HEK293 (cell line): ENCODE measurements around the gene MLF2.

Experiments used
- CTCF ChIA-PET: fragments of 350-600 bp; formaldehyde crosslinking; extraction: SDS; loops from one replicate; lab custom pipeline; 2021; ENCODE audit warnings: antibody characterized with exemption; lab: Yijun Ruan, JAX
- POLR2A ChIA-PET: fragments of 300-600 bp; formaldehyde crosslinking; extraction: SDS; loops from one replicate; lab custom pipeline; 2020; ENCODE audit warnings: antibody characterized with exemption, inconsistent platforms; lab: Yijun Ruan, JAX
- H3K27ac ChIP-seq: fragments of 200-500 bp; sonication (Bioruptor generic); 2 replicates; pipeline ENCODE4 v1.5.1; 2014; ENCODE audit warnings: low read depth, low read length, control low read depth, inconsistent platforms; ENCODE audit errors: extremely low read depth
- H3K36me3 ChIP-seq, 2 experiments: fragments of 200-500 bp in 1 of 2; sonication (Bioruptor generic) in 1 of 2; 1 replicate in 1 of 2; 2 replicates in 1 of 2; pipeline ENCODE4 v1.5.1; 2014 to 2017; ENCODE audit warnings: inconsistent platforms in 2 of 2, low read length in 2 of 2; ENCODE audit not compliant: control insufficient read depth in 2 of 2, insufficient read depth in 1 of 2
- H3K4me1 ChIP-seq: fragments of 200-500 bp; sonication (Bioruptor generic); 2 replicates; pipeline ENCODE4 v1.5.1; 2014; ENCODE audit warnings: mild to moderate bottlenecking, low read length, inconsistent platforms; ENCODE audit not compliant: control insufficient read depth, insufficient read depth
- H3K4me3 ChIP-seq: 2 replicates; pipeline ENCODE4 v1.5.1; 2011; ENCODE audit warnings: low read depth, mild to moderate bottlenecking, control low read depth, low read length, moderate library complexity
- H3K9me3 ChIP-seq: fragments of 200-500 bp; sonication (Bioruptor generic); 2 replicates; pipeline ENCODE4 v1.5.1; 2014; ENCODE audit warnings: low read depth, low read length, inconsistent platforms; ENCODE audit not compliant: control insufficient read depth, insufficient read depth
- BCL11A ChIP-seq: fragments of 450-650 bp; formaldehyde crosslinking; IDR thresholded peaks from 2 replicates; pipeline ENCODE4 v1.5.1; 2016; ENCODE audit warnings: low read depth, missing biosample characterization, missing genetic modification characterization
- GLIS2 ChIP-seq: fragments of 450-650 bp; formaldehyde crosslinking; IDR thresholded peaks from 2 replicates; pipeline ENCODE4 v1.5.1; 2016; ENCODE audit warnings: missing biosample characterization, missing genetic modification characterization
- KLF16 ChIP-seq: fragments of 450-650 bp; formaldehyde crosslinking; IDR thresholded peaks from 2 replicates; pipeline ENCODE4 v1.5.1; 2017; ENCODE audit warnings: missing biosample characterization, missing genetic modification characterization
- PRDM1 ChIP-seq: fragments of 450-650 bp; formaldehyde crosslinking; IDR thresholded peaks from 2 replicates; pipeline ENCODE4; 2016; ENCODE audit warnings: missing biosample characterization, missing genetic modification characterization
- SETDB1 ChIP-seq: IDR thresholded peaks from one replicate; pipeline ENCODE4 v1.6.1; 2017; ENCODE audit warnings: mild to moderate bottlenecking, low read length, moderate library complexity, mixed read lengths; ENCODE audit not compliant: insufficient read length
- ZBTB20 ChIP-seq: fragments of 450-650 bp; formaldehyde crosslinking; IDR thresholded peaks from 2 replicates; pipeline ENCODE4 v1.5.1; 2016; ENCODE audit warnings: missing biosample characterization, missing genetic modification characterization
- ZBTB7A ChIP-seq: fragments of 450-650 bp; formaldehyde crosslinking; IDR thresholded peaks from 2 replicates; pipeline ENCODE4 v1.5.1; 2016; ENCODE audit warnings: low read depth, missing biosample characterization, missing genetic modification characterization
- ZBTB8A ChIP-seq: fragments of 450-650 bp; formaldehyde crosslinking; IDR thresholded peaks from 2 replicates; pipeline ENCODE4 v1.5.1; 2016; ENCODE audit warnings: missing biosample characterization, missing genetic modification characterization
- ZFHX2 ChIP-seq: fragments of 450-650 bp; formaldehyde crosslinking; conservative IDR thresholded peaks from 2 replicates; pipeline ENCODE4 v1.5.1; 2016; ENCODE audit warnings: missing biosample characterization, missing genetic modification characterization
- ZNF146 ChIP-seq: fragments of 450-650 bp; formaldehyde crosslinking; IDR thresholded peaks from 2 replicates; pipeline ENCODE4 v1.5.1; 2016; ENCODE audit warnings: missing biosample characterization, missing genetic modification characterization
- ZNF302 ChIP-seq: fragments of 450-650 bp; formaldehyde crosslinking; IDR thresholded peaks from 2 replicates; pipeline ENCODE4 v1.5.1; 2016; ENCODE audit warnings: missing biosample characterization, missing genetic modification characterization, low read depth
- ZNF341 ChIP-seq: fragments of 450-650 bp; formaldehyde crosslinking; IDR thresholded peaks from 2 replicates; pipeline ENCODE4; 2016; ENCODE audit warnings: low read depth, missing biosample characterization, missing genetic modification characterization
- ZNF366 ChIP-seq: fragments of 450-650 bp; formaldehyde crosslinking; conservative IDR thresholded peaks from 2 replicates; pipeline ENCODE4 v1.5.1; 2016; ENCODE audit warnings: missing biosample characterization, missing genetic modification characterization
- ZNF48 ChIP-seq: fragments of 450-650 bp; formaldehyde crosslinking; IDR thresholded peaks from 2 replicates; pipeline ENCODE4 v1.5.1; 2016; ENCODE audit warnings: missing biosample characterization, missing genetic modification characterization
- ZNF510 ChIP-seq: fragments of 450-650 bp; formaldehyde crosslinking; IDR thresholded peaks from 2 replicates; pipeline ENCODE4 v1.5.1; 2018; ENCODE audit warnings: mild to moderate bottlenecking, missing genetic modification characterization, missing biosample characterization; ENCODE audit not compliant: insufficient replicate concordance
- ZNF518A ChIP-seq: fragments of 450-650 bp; formaldehyde crosslinking; conservative IDR thresholded peaks from 2 replicates; pipeline ENCODE4 v1.5.1; 2016; ENCODE audit warnings: low read depth, missing biosample characterization, missing genetic modification characterization
- ZNF580 ChIP-seq: fragments of 450-650 bp; formaldehyde crosslinking; IDR thresholded peaks from 2 replicates; pipeline ENCODE4 v1.5.1; 2016; ENCODE audit warnings: missing biosample characterization, missing genetic modification characterization
- ZNF629 ChIP-seq: fragments of 450-650 bp; formaldehyde crosslinking; IDR thresholded peaks from 2 replicates; pipeline ENCODE4 v1.5.1; 2017; ENCODE audit warnings: missing biosample characterization, missing genetic modification characterization
- ZNF830 ChIP-seq: fragments of 450-650 bp; IDR thresholded peaks from 2 replicates; pipeline ENCODE4 v1.5.0; 2018; ENCODE audit warnings: missing biosample characterization, missing genetic modification characterization, low read depth, mild to moderate bottlenecking, moderate library complexity
- ZSCAN16 ChIP-seq: fragments of 450-650 bp; formaldehyde crosslinking; IDR thresholded peaks from 2 replicates; pipeline ENCODE4 v1.5.1; 2016; ENCODE audit warnings: missing biosample characterization, missing genetic modification characterization
- TF ChIP-seq, protein P1 (sequence below): fragments of 450-650 bp; formaldehyde crosslinking; IDR thresholded peaks from 2 replicates; pipeline ENCODE4 v1.5.0; 2017; ENCODE audit warnings: missing biosample characterization, missing genetic modification characterization, borderline replicate concordance
- TF ChIP-seq, protein P2 (sequence below): fragments of 450-650 bp; formaldehyde crosslinking; IDR thresholded peaks from 2 replicates; pipeline ENCODE4 v1.5.1; 2016; ENCODE audit warnings: missing biosample characterization, missing genetic modification characterization

Gene MLF2

GRCh38 chr12:6723607-6724408, 29.1 kb downstream of the MLF2 start, which contains the start of gene COPS7A (continued):
- TF ChIP-seq ZNF830 (tag by site-specific recombination) (no peak), BCL11A (tag by site-specific recombination) (peak; percentile 10; the same call in 1 of the 2 replicates), ZNF518A (peak; percentile 99), GLIS2 (peak; percentile 96), SETDB1 (peak; percentile 46), ZBTB8A (tag by site-specific recombination) (peak; percentile 68), ZNF629 (tag by site-specific recombination) (peak; percentile 96), ZBTB20 (tag by site-specific recombination) (peak; percentile 21; the same call in 1 of the 2 replicates), ZFHX2 (tag by site-specific recombination) (peak; percentile 85), ZBTB7A (tag by site-specific recombination) (peak; percentile 64; the same call in 1 of the 2 replicates)

DNA sequence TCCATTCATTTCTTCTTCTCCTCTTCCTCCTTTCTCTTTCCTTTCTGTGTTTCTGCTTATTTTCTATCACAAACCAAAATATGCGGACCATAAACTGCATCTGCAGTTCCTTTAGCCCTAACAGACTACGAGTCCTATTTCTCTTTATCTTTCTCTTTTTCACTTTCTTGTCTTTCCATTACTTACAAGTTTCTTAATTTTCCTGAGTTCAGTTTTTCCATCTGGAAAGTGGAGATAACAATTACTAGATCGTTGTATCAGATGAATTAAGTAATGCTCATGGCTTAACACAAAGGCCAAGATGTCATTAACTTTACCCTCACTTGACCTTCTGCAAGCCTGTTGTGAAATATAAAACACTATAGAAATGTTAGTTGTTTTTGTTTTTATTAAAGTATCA, 30.1 kb downstream of the MLF2 start:
- no peak overlapping the region for H3K4me3 ChIP-seq
- CTCF ChIA-PET, result interaction anchor here (0.6 to 3.5 kb wide), 5 partner anchors 11 to 388 kb away, joined by 3 to 21 read pairs (median 4); partner anchors contain the start of gene MLF2

GRCh38 chr12:6716874-6717437, 36.0 kb downstream of the MLF2 start:
- H3K4me1 ChIP-seq, result no peaks in the 10 kb centered on the region
- no peak overlapping the region for H3K27ac ChIP-seq
- H3K4me3 ChIP-seq, result no peak overlapping the region
- H3K9me3 ChIP-seq, result no peaks in the 10 kb centered on the region
- no peak for TF ChIP-seq ZNF48 (tag by site-specific recombination)
- TF ChIP-seq, protein P1, sequence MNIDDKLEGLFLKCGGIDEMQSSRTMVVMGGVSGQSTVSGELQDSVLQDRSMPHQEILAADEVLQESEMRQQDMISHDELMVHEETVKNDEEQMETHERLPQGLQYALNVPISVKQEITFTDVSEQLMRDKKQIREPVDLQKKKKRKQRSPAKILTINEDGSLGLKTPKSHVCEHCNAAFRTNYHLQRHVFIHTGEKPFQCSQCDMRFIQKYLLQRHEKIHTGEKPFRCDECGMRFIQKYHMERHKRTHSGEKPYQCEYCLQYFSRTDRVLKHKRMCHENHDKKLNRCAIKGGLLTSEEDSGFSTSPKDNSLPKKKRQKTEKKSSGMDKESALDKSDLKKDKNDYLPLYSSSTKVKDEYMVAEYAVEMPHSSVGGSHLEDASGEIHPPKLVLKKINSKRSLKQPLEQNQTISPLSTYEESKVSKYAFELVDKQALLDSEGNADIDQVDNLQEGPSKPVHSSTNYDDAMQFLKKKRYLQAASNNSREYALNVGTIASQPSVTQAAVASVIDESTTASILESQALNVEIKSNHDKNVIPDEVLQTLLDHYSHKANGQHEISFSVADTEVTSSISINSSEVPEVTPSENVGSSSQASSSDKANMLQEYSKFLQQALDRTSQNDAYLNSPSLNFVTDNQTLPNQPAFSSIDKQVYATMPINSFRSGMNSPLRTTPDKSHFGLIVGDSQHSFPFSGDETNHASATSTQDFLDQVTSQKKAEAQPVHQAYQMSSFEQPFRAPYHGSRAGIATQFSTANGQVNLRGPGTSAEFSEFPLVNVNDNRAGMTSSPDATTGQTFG, result no peak
- no peak for TF ChIP-seq ZNF302 (tag by site-specific recombination)
- TF ChIP-seq GLIS2, result no peak
- TF ChIP-seq KLF16, result no peak
- TF ChIP-seq, protein P2, sequence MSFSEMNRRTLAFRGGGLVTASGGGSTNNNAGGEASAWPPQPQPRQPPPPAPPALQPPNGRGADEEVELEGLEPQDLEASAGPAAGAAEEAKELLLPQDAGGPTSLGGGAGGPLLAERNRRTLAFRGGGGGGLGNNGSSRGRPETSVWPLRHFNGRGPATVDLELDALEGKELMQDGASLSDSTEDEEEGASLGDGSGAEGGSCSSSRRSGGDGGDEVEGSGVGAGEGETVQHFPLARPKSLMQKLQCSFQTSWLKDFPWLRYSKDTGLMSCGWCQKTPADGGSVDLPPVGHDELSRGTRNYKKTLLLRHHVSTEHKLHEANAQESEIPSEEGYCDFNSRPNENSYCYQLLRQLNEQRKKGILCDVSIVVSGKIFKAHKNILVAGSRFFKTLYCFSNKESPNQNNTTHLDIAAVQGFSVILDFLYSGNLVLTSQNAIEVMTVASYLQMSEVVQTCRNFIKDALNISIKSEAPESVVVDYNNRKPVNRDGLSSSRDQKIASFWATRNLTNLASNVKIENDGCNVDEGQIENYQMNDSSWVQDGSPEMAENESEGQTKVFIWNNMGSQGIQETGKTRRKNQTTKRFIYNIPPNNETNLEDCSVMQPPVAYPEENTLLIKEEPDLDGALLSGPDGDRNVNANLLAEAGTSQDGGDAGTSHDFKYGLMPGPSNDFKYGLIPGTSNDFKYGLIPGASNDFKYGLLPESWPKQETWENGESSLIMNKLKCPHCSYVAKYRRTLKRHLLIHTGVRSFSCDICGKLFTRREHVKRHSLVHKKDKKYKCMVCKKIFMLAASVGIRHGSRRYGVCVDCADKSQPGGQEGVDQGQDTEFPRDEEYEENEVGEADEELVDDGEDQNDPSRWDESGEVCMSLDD (tag by site-specific recombination), result no peak
- TF ChIP-seq PRDM1 (tag by site-specific recombination), result no peak
- CTCF ChIA-PET, result interaction anchor here (0.6 kb wide), 1 partner anchor 96 kb away, joined by 3 read pairs; no protein-coding TSS in a partner anchor
- H3K36me3 ChIP-seq, result no peaks in the 10 kb centered on the region
- POLR2A ChIA-PET, result interaction anchor here (0.8 kb wide), 1 partner anchor 60 kb away, joined by 3 read pairs; no protein-coding TSS in a partner anchor

More for the DNA sequence above, 30.1 kb downstream of the MLF2 start:
- Histone ChIP-seq H3K9me3 (no peaks in the 10 kb centered on the region), H3K27ac (no peak overlapping the region), H3K36me3 (peaks cover 0 to 11% of the 10 kb centered on the region in 2 experiments; a peak in 1 of 3 replicates), H3K4me1 (peaks cover 11% of the 10 kb centered on the region)
- POLR2A ChIA-PET, result interaction anchor here (1.2 to 4.0 kb wide), 6 partner anchors 14 to 105 kb away, joined by 4 to 104 read pairs (median 8); partner anchors contain the start of genes MLF2, P3H3 and ZNF384
- peak; percentile 47 for TF ChIP-seq ZNF366 (tag by site-specific recombination)
- no peak for TF ChIP-seq ZNF146 (tag by site-specific recombination)
- TF ChIP-seq ZSCAN16, result no peak
- no peak for TF ChIP-seq ZNF341 (tag by site-specific recombination)
- TF ChIP-seq ZNF580 (tag by site-specific recombination), result no peak
- TF ChIP-seq ZNF510 (tag by site-specific recombination), result no peak
- TF ChIP-seq ZFHX2 (tag by site-specific recombination), result no peak
- peak; percentile 95 for TF ChIP-seq PRDM1 (tag by site-specific recombination)
